Measurements from ENCODE around the gene DNAJB2. TPM values are rescaled to one million over a fixed set of nuclear protein-coding genes. Genes with fewer than 3 reads are reported as not detected.
A peak's percentile ranks its signal among the peaks of the same experiment; 100 is the strongest.

The DNAJB2 gene
- total RNA-seq (2021; ENCODE audit: unreplicated experiment) (66.2 TPM), Bru-seq, nascent RNA (percentile 70 among the genes with signal in this experiment), BruChase-seq, experiment 1, labeled RNA remaining after a 2-hour chase (percentile 88 among the genes with signal in this experiment), BruChase-seq, experiment 2, labeled RNA remaining after a 6-hour chase (percentile 92 among the genes with signal in this experiment)
- 84.0 TPM for polyA plus RNA-seq (2012; ENCODE audit: insufficient read length)
- long read RNA-seq, partial matches to known transcripts = 0 of 14 reads
- long read RNA-seq, other reads (novel, unspliced or antisense) = 11 of 14 reads

- POLR2A ChIA-PET = no interaction called here
- peak within 1 kb of the TSS; percentile 95 for H3K27ac ChIP-seq (ENCODE audit: low read length)
- H3K27me3 ChIP-seq (ENCODE audit: control insufficient read depth, insufficient read depth, low read length) = no peaks in the 10 kb centered on the region
- in situ Hi-C loops (cut with HindIII; ENCODE audit: low pct_unique_long_range_greater_than_20kb, low sequenced_read_pairs) = no loop called here
- DNase-seq (ENCODE audit: low read depth, low spot score) (peak; percentile 94), ATAC-seq (peak; percentile 94)
- H3K36me3 ChIP-seq (ENCODE audit: control insufficient read depth, insufficient read depth, low read length) = no peaks in the 10 kb centered on the region; the same call in 1 of the 2 replicates
- H3K4me1 ChIP-seq (ENCODE audit: control insufficient read depth, insufficient read depth, low read length) = peaks cover 29% of the 10 kb centered on the region
- H3K9me3 ChIP-seq (ENCODE audit: control insufficient read depth, insufficient read depth, low read depth, low read length) = no peaks in the 10 kb centered on the region
- H3K4me3 ChIP-seq (ENCODE audit: low read depth in 2 of 2, low read length in 2 of 2) = peak within 1 kb of the TSS; percentile 65 to 80
- TF ChIP-seq TCF7L2 (IDR thresholded peaks at IDR 0.05; ENCODE audit: low read depth, low read length) (no peak), CTCF (IDR thresholded peaks at IDR 0.05) (no peak), SIN3A (IDR thresholded peaks at IDR 0.05; ENCODE audit: borderline replicate concordance, insufficient read depth, low read depth, low read length) (peak; percentile 85; the same call in 1 of the 2 replicates), POLR2AphosphoS5 (IDR thresholded peaks at IDR 0.05; ENCODE audit: low read depth, low read length) (peak; percentile 65), REST (IDR thresholded peaks at IDR 0.05; ENCODE audit: insufficient read depth in 1 of 2, low read depth in 2 of 2, low read length in 1 of 2) (no peak)
- CTCF ChIA-PET = interaction anchor here (0.6 to 1.3 kb wide), 3 partner anchors 12 to 17 kb away, joined by 4 to 17 read pairs (median 5); no protein-coding TSS in a partner anchor
- intact Hi-C loops (cut with micrococcal nuclease; ENCODE audit: unreplicated experiment) = no loop called here
- no TSS peak for BruUV-seq (replicated peaks)
Observed at GRCh38 chr2:219279151-219279915, at the start of gene DNAJB2. Gene DNAJB2 (plus strand): TSS chr2:219279366. CDS start chr2:219279834, 468 bp downstream.

- no peak for TF ChIP-seq POLR2AphosphoS5 (IDR thresholded peaks at IDR 0.05; ENCODE audit: low read depth, low read length)
- Histone ChIP-seq H3K36me3 (ENCODE audit: control insufficient read depth, insufficient read depth, low read length) (peaks cover 8% of the 10 kb centered on the region; the same call in 1 of the 2 replicates), H3K27ac (ENCODE audit: low read length) (peak overlapping the region; percentile 90), H3K27me3 (ENCODE audit: control insufficient read depth, insufficient read depth, low read length) (no peaks in the 10 kb centered on the region), H3K4me1 (ENCODE audit: control insufficient read depth, insufficient read depth, low read length) (peaks cover 8% of the 10 kb centered on the region), H3K4me3 (ENCODE audit: low read depth in 2 of 2, low read length in 2 of 2) (peak overlapping the region; percentile 98 to 99), H3K9me3 (ENCODE audit: control insufficient read depth, insufficient read depth, low read depth, low read length) (no peaks in the 10 kb centered on the region)
- ChIA-PET CTCF (interaction anchor here (0.6 kb wide), 1 partner anchor 194 kb away, joined by 3 read pairs; no protein-coding TSS in a partner anchor), POLR2A (interaction anchor here (2.1 kb wide), 1 partner anchor 15 kb away, joined by 11 read pairs; the partner anchor contains the start of genes GLB1L and STK16)
- peak; percentile 15 for ATAC-seq
- DNase-seq (ENCODE audit: low read depth, low spot score) = no peak
- in situ Hi-C loops (cut with HindIII; ENCODE audit: low pct_unique_long_range_greater_than_20kb, low sequenced_read_pairs) (no loop called here), intact Hi-C loops (cut with micrococcal nuclease; ENCODE audit: unreplicated experiment) (no loop called here)
- BruUV-seq (replicated peaks) = TSS peak; percentile 70
Observed at GRCh38 chr2:219230059-219230540, 49.1 kb upstream of the DNAJB2 start.

Measured in Panc1 (cell line).